Upper lobe of left lung (tissue), 4 donors: ENCODE measurements around the gene SELENOM.
"Not testable (repeated sequence)": the region's sequence is repeated elsewhere in the genome, so short reads cannot be mapped to it uniquely, and the experiment has no call there.

Source experiments
- CTCF ChIP-seq, 6 experiments: fragments of 450-650 bp in 4 of 6; fragments of 200-600 bp in 2 of 6; sonication (generic) in 2 of 6; IDR thresholded peaks; one replicate each; pipeline ENCODE4 v1.5.1; 2016 to 2019; ENCODE audit warnings: antibody characterized with exemption in 6 of 6
- EP300 ChIP-seq, 4 donors: sonication (generic); formaldehyde crosslinking; IDR thresholded peaks; one replicate each; pipeline ENCODE4 v1.5.1; 2017; ENCODE audit warnings: antibody characterized with exemption in 4 of 4, control low read depth in 2 of 4
- POLR2A ChIP-seq, 4 donors: fragments of 450-650 bp; IDR thresholded peaks; one replicate each; pipeline ENCODE4 v1.5.1; 2016 to 2017; ENCODE audit warnings: antibody characterized with exemption in 4 of 4, mild to moderate bottlenecking in 2 of 4

GRCh38 chr22:31073545-31074145 lies 33.7 kb downstream of the SELENOM start:
- not testable (repeated sequence) for TF ChIP-seq CTCF, POLR2A, EP300 (IDR thresholded peaks at IDR 0.05)
